HCT116 (cell line): ENCODE measurements around the gene GAMT.

Experiments used
- CTCF ChIP-seq, 3 experiments: fragments of 200-600 bp in 1 of 3; sonication (generic) in 1 of 3; IDR thresholded peaks in 2 of 3; conservative IDR thresholded peaks in 1 of 3; 2 replicates each; pipeline ENCODE4 v1.5.1; 2012 to 2017; ENCODE audit warnings: low read depth in 2 of 3, low read length in 2 of 3, antibody characterized with exemption in 1 of 3, borderline replicate concordance in 1 of 3, control low read depth in 1 of 3, mild to moderate bottlenecking in 1 of 3, mixed read lengths in 1 of 3, mixed run types in 1 of 3, moderate library complexity in 1 of 3; ENCODE audit not compliant: insufficient read depth in 1 of 3
- EZH2 ChIP-seq: fragments of 200-600 bp; sonication (generic); IDR thresholded peaks from 2 replicates; pipeline ENCODE4 v1.6.1; 2017; ENCODE audit warnings: antibody characterized with exemption, mixed run types
- EZH2phosphoT487 ChIP-seq: fragments of 200-600 bp; IDR thresholded peaks from 2 replicates; pipeline ENCODE4 v1.6.1; 2018; ENCODE audit warnings: antibody characterized with exemption, borderline replicate concordance
- MAX ChIP-seq: IDR thresholded peaks from 2 replicates; pipeline ENCODE4 v1.6.1; 2012
- POLR2A ChIP-seq: IDR thresholded peaks from 2 replicates; pipeline ENCODE4 v1.7.0; 2011; ENCODE audit warnings: borderline replicate concordance; ENCODE audit not compliant: insufficient read depth, insufficient read length; ENCODE audit errors: extremely low read depth
- POLR2AphosphoS5 ChIP-seq: IDR thresholded peaks from 2 replicates; pipeline ENCODE4 v1.6.1; 2011; ENCODE audit warnings: mild to moderate bottlenecking, low read depth, low read length, moderate library complexity
- REST ChIP-seq: IDR thresholded peaks from 2 replicates; pipeline ENCODE4 v1.6.1; 2012; ENCODE audit warnings: low read depth
- SIN3A ChIP-seq: IDR thresholded peaks from 2 replicates; pipeline ENCODE4 v1.6.1; 2012; ENCODE audit warnings: low read depth
- SP1 ChIP-seq: IDR thresholded peaks from 2 replicates; pipeline ENCODE4 v1.6.1; 2012; ENCODE audit warnings: low read depth
- SRF ChIP-seq: IDR thresholded peaks from 2 replicates; pipeline ENCODE4 v1.6.1; 2012; ENCODE audit warnings: low read depth
- YY1 ChIP-seq: IDR thresholded peaks from 2 replicates; pipeline ENCODE4 v1.6.1; 2011; ENCODE audit warnings: low read length, low read depth, moderate library complexity, mild to moderate bottlenecking; ENCODE audit not compliant: insufficient replicate concordance; ENCODE audit errors: extremely low read depth
- ZNF274 ChIP-seq: fragments of 200-500 bp; sonication (Bioruptor generic); IDR thresholded peaks from 2 replicates; pipeline ENCODE4 v1.6.1; 2014; ENCODE audit warnings: mild to moderate bottlenecking, low read depth, low read length, inconsistent platforms

GRCh38 chr19:1389033-1389940 is 12.1 kb downstream of the GAMT start:
- no peak for TF ChIP-seq CTCF (IDR thresholded peaks at IDR 0.05 in 2 of 3, conservative IDR thresholded peaks at IDR 0.05 in 1 of 3; ENCODE audit: borderline replicate concordance in 1 of 3, insufficient read depth in 1 of 3, low read depth in 2 of 3, low read length in 2 of 3)
- TF ChIP-seq POLR2AphosphoS5 = no peak
- no peak for TF ChIP-seq POLR2A
- TF ChIP-seq ZNF274 = no peak
- no peak for TF ChIP-seq REST
- TF ChIP-seq EZH2phosphoT487 = no peak
- no peak for TF ChIP-seq EZH2
- TF ChIP-seq MAX = no peak
- no peak for TF ChIP-seq SRF
- TF ChIP-seq SIN3A = no peak
- no peak for TF ChIP-seq SP1
- TF ChIP-seq YY1 = no peak
